SJSA1 (cell line): Measurements from ENCODE around the gene BRSK1. TPM values are rescaled to one million over a fixed set of nuclear protein-coding genes. Genes with fewer than 3 reads are reported as not detected.

Source experiments
- DNase-seq, 2 experiments: peaks; one replicate each; pipeline ENCODE4 v3.0.0-alpha.2; 2015 to 2020; ENCODE audit warnings: low spot score in 2 of 2, low read depth in 1 of 2
- H3K27ac ChIP-seq: fragments of 250-450 bp; sonication (Bioruptor Pico); 2 replicates; pipeline ENCODE4 v1.5.1; 2020; ENCODE audit warnings: mild to moderate bottlenecking, moderate library complexity
- H3K27me3 ChIP-seq: fragments of 250-450 bp; sonication (Bioruptor Pico); replicated peaks from 2 replicates; pipeline ENCODE4 v1.5.1; 2020; ENCODE audit warnings: mild to moderate bottlenecking, moderate library complexity
- H3K36me3 ChIP-seq: fragments of 250-450 bp; sonication (Bioruptor Pico); 2 replicates; pipeline ENCODE4 v1.5.1; 2020; ENCODE audit warnings: mild to moderate bottlenecking
- H3K4me1 ChIP-seq: fragments of 250-450 bp; sonication (Bioruptor Pico); replicated peaks from 2 replicates; pipeline ENCODE4 v1.6.1; 2021; ENCODE audit warnings: mild to moderate bottlenecking
- H3K4me3 ChIP-seq: fragments of 250-450 bp; sonication (Bioruptor Pico); 2 replicates; pipeline ENCODE4 v1.5.1; 2020; ENCODE audit warnings: mild to moderate bottlenecking
- H3K9me3 ChIP-seq: fragments of 250-450 bp; sonication (Bioruptor Pico); replicated peaks from 2 replicates; pipeline ENCODE4 v1.5.1; 2020; ENCODE audit warnings: mild to moderate bottlenecking
- total RNA-seq: library from RNA; depleted of rRNA; stranded (reverse); fragments of >200 nt; shearing (Covaris generic); gene quantifications from 2 replicates; pipeline ENCODE4 v1.2.3, GENCODE V29; 2014

Gene BRSK1
- total RNA-seq, 1 experiment from 2014 or later = 8.5 TPM

DNA sequence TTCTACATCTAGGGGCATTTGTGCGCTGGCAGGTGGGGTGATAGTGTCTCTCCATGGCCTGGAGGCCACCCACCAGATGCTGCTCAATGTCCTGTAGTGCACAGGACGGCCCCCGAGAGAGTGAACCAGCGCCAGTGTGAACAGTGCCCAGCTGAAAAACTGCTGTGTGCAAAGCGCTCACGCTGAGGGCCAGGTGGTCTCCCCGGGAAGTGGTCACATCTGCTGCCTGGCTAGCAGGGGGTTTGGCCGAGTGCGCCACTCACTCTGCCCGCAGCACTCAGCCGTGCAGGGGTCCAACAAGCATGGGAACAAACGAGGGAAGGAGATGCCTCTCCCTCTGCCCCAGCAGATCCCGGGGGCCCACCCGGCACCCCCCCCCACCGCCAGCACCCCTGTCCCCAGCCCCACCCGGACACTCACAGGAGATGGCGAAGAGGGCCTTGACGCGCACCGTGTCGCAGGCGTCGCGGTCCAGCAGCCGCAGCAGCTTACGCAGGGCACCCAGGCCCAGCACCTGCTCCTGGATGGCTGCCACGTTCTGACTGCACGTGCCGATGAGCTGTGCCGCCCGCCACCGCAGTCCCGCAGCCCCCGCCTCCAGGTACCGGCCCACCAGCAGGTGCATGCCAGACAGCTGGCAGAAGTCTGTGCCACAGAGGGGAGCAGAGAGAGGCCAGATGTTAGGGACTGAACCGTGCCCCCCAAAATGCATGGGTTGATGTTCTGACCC lies 9.7 kb upstream of the BRSK1 start:
- Histone ChIP-seq H3K27ac (no peak overlapping the region), H3K9me3 (no peaks in the 10 kb centered on the region), H3K36me3 (peaks cover 21% of the 10 kb centered on the region), H3K4me3 (no peak overlapping the region), H3K4me1 (peaks cover 2% of the 10 kb centered on the region), H3K27me3 (no peaks in the 10 kb centered on the region)
- DNase-seq = no peak

DNA sequence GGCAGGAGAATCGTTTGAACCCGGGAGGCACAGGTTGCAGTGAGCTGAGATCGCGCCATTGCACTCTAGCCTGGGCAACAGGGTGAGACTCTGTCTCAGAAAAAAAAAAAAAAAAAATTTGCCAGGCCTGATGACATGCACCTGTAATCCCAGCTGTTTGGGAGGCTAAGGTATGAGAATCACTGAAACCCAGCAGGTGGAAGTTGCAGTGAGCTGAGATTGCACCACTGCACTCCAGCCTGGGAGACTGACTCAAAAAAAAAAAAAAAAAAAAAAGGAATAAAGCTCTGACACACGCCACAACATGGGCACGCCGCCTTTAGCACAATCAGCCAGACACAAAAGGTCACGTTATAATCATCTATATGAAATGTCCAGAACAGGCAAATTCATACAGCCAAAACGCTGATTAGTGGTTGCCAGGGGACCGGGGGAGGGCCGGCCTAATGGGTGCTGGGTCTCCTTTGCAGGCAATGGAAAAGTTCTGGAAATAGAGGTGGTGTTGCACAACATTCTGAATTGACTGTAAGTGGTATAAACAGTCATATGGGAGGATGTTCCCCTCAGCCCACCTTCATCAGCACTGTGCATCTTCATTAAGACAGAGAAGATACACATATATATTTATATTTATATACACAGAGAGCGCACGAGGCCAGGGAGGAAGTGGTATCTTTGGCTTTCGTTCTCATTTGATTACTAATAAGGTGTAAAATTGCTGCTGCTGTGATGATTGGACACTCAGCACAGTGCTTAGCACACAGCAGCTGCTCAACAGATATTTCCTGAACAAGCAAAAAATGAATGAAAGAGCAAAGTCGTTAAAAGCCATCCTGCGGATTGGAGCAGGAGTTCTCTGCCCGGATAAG lies 7.7 kb upstream of the BRSK1 start:
- Histone ChIP-seq H3K4me3 (no peak overlapping the region), H3K27ac (no peak overlapping the region), H3K36me3 (peaks cover 21% of the 10 kb centered on the region), H3K4me1 (peaks cover 5% of the 10 kb centered on the region), H3K9me3 (no peaks in the 10 kb centered on the region), H3K27me3 (no peaks in the 10 kb centered on the region)
- no peak for DNase-seq

DNA sequence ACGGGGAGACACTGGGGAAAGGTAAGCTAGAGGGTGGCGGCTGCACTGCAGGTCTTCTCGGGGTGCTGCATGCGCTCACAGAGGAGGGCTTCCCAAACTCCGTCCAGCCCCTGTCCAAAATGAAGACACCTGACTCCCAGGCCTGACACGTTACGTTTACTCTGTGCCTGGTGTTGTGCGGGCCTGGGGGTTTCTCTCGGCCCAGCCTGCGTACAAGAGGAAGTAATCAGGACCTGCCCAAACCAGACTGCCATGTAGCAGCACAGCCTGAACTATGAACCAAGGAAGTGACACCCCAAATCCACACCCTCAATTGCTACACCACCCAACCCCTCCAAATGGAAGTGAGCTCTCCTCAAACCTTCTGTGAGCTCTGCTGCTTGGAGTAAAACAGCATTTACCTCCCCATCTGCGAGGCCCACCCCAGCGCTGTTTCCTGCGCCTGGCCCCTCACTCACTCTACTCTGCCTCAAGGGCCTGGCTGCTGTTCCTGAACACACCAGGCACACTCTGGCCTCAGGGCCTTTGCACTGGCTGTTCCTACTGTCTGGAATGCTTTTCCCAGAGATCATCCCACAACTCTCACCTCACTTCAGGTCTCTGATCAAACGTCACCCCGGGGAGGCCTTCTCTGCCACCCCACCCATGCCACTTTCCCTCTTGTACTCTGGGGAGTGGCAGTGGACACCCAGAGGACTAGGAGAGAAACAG lies 6.9 kb upstream of the BRSK1 start:
- DNase-seq = no peak
- peaks cover 18% of the 10 kb centered on the region for H3K36me3 ChIP-seq
- H3K4me1 ChIP-seq = peaks cover 5% of the 10 kb centered on the region

DNA sequence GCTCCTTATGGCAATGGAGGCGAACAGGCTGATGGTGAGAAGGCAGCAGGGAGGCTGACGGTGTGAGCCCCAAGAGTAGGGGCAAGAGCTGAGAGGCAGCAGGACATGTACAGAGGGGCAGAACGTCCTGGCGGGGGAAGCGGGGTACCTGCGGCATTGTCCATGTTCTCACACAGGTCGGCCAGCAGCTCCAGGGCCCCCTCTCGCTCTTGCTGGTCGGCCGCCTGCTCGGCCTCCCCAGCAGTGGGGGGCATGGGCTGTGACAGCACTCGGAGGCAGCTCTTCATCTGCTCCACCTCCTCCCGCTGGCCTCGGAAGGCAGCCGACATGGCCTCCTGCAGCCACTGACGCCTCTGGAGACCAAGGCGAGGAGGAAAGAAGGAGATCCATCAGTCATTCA lies 6.3 kb upstream of the BRSK1 start:
- Histone ChIP-seq H3K27me3 (no peaks in the 10 kb centered on the region), H3K9me3 (no peaks in the 10 kb centered on the region), H3K4me1 (peaks cover 5% of the 10 kb centered on the region), H3K27ac (no peak overlapping the region), H3K36me3 (peaks cover 16% of the 10 kb centered on the region), H3K4me3 (no peak overlapping the region)
- no peak for DNase-seq

More for the DNA sequence above, 6.9 kb upstream of the BRSK1 start:
- Histone ChIP-seq H3K4me3 (no peak overlapping the region), H3K27me3 (no peaks in the 10 kb centered on the region), H3K9me3 (no peaks in the 10 kb centered on the region), H3K27ac (no peak overlapping the region)

DNA sequence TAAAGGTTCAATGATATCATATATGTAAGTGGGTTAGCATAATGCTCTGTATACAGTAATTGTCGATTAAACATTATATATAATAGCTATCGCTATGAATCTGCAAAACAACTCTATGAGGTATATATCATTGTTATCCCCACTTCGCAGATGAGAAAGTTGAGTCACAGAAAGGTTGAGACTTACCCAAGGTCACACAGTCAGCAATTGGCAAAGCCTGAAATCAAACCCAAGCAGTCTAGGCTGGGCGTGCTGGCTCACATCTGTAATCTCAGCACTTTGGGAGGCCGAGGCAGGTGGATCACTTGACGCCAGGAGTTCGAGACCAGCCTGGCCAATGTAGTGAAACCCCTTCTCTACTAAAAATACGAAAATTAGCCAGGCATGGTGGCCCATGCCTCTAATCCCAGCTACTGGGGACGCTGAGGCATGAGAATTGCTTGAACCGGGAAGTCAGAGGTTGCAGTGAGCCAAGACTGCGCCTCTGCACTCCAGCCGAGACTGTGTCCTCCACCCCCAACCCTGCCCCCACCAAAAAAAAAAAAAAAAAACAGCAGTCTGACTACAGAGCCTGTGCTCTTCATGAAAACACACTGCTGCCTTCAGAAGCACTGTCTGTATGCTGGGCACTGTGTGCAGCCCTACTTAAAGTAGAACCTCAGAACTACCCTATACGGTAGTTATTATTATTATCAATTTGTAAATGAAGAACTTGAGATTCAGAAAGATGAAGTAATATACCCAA lies 5.2 kb upstream of the BRSK1 start:
- Histone ChIP-seq H3K9me3 (no peaks in the 10 kb centered on the region), H3K4me1 (peaks cover 7% of the 10 kb centered on the region), H3K36me3 (peaks cover 13% of the 10 kb centered on the region), H3K27ac (no peak overlapping the region), H3K4me3 (no peak overlapping the region), H3K27me3 (no peaks in the 10 kb centered on the region)
- DNase-seq = no peak

DNA sequence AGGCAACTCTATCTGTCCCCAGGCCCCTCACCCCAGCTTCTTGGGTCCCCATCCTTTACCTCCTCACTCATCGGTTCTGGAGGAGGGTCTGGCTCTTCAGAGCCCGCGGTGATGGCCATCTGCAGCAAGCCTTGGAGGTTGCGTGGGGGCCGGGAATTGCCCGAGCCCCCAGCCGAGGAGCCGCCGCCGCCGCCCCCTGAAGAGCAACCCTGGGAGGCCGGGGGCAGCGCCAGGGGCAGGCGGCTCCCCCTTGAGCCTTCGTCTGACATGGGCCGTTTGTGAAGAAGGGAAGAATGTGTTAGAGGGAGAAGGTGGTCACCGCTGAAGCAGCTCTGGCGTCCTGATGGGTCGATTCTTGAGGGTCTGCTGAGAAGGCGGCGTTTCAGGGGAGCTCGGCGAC lies 4.5 kb upstream of the BRSK1 start:
- no peaks in the 10 kb centered on the region for H3K9me3 ChIP-seq
- peaks cover 8% of the 10 kb centered on the region for H3K4me1 ChIP-seq
- H3K27ac ChIP-seq = no peak overlapping the region; the same call in 1 of the 2 replicates
- peak overlapping the region; percentile 67 for H3K4me3 ChIP-seq
- H3K36me3 ChIP-seq = peaks cover 13% of the 10 kb centered on the region
- no peaks in the 10 kb centered on the region for H3K27me3 ChIP-seq
- DNase-seq = no peak

DNA sequence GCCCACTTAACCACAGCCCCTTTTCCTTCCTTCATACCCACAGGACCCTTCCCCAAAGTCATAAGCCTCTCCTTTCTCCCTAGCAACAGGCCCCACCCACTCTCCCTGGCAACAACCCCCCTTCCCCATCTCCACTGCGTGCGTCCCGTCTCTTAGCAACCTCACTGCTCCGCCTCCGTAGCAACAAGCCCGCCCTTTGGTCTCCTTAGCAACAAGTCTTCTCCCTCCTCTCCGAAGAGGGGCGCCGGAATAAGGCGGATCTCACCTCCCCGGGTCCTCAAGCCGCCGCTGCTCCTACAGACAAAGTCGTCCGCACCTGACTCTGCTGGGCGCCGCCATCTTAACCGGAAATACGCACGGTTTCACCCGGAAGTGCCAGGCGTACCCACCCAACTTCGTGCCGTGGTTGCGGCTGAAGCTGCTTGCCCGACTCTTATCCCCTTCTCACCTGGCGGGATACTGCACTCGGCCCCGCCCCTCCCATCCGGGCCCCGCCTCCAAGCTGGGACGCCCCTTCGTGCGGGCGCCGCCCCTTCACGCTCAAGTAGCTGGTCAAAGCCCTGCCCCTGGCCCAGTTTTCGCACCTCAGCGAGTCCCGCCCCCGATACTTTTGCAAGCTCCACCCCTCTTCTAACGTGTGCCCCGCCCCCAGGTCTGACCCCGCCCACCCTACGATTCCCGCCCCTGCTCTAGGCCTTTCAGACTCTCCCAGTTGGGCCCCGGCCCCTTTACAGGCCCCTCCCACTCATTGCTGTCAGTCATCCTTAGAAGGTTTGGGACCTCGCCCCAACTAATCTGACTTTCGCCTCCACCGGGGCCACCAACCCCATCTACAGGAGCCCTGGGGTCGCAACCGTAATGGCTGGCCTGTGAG lies 3.8 kb upstream of the BRSK1 start, which contains the start of gene HSPBP1:
Gene HSPBP1, minus strand, starts transcription at position 341 of the 874 bp plus-strand sequence. CDS start 502 bp downstream, outside the sequence.
- Histone ChIP-seq H3K27me3 (no peaks in the 10 kb centered on the region), H3K4me3 (peak within 1 kb of the TSS; percentile 67), H3K4me1 (peaks cover 8% of the 10 kb centered on the region), H3K27ac (peak within 1 kb of the TSS; percentile 32), H3K9me3 (no peaks in the 10 kb centered on the region), H3K36me3 (peaks cover 11% of the 10 kb centered on the region)
- DNase-seq = peak; percentile 94

DNA sequence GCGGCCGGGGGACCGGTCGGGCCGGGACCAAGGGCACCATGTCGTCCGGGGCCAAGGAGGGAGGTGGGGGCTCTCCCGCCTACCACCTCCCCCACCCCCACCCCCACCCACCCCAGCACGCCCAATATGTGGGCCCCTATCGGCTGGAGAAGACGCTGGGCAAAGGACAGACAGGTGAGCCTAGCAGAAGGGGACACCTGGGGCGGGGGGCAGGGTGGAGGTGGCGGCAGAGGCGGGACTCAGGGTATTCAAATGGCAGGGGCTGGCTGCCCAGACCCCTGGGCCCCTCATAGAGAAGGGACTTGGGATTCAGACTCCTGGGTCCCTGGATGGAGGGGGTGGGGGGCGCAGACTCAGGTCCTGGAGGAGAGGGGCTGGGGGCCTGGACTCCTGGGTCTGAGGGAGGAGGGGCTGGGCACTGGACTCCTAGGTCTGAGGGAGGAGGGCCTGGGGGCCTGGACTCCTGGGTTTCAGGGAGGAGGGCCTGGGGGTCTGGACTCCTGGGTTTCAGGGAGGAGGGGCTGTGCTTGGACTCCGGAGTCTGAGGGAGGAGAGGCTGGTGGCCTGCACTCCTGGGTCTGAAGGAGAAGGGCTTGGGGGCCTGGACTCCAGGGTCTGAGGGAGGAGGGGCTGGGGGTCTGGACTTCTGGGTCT lies 735 bp downstream of the BRSK1 start:
- H3K36me3 ChIP-seq = no peaks in the 10 kb centered on the region
- no peaks in the 10 kb centered on the region for H3K9me3 ChIP-seq
- peak overlapping the region; percentile 41 for H3K4me3 ChIP-seq
- no peaks in the 10 kb centered on the region for H3K27me3 ChIP-seq
- no peak for DNase-seq
- H3K4me1 ChIP-seq = peaks cover 3% of the 10 kb centered on the region
- no peak overlapping the region for H3K27ac ChIP-seq

DNA sequence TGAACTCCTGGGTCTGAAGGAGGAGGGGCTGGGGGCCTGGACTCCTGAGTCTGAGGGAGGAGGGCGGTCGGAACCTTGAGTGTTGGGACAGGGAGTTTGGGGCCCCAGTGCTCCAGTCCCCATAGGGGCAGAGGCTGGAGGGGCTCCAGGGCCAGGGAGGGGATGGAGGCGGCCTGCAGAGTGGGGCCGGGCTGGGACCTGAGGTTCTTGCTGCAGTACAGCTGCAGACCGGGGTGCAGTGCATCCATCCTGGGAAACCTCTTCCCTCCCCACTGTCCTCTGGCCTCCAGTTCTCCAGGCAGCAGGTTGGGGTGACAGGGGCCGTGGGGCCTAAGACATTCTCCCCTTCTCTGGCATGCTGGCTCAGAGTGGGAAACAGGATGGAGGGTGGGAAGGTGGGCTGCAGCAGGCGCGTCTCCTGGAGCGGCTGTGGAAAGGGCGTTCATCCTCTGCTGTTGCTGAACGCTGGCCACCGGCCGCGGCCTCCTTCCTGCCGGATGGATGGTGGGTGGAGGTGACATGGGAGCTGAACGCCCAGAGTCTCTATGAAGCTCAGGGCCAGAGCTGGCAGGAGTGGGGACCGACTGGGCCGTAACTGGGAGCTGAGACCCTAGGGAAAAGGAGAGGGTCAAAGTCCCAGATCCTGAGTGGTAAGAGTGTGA lies 1.6 kb downstream of the BRSK1 start:
- Histone ChIP-seq H3K27me3 (no peaks in the 10 kb centered on the region), H3K9me3 (no peaks in the 10 kb centered on the region), H3K36me3 (no peaks in the 10 kb centered on the region), H3K27ac (no peak overlapping the region), H3K4me1 (peaks cover 3% of the 10 kb centered on the region), H3K4me3 (no peak overlapping the region)
- DNase-seq = no peak

DNA sequence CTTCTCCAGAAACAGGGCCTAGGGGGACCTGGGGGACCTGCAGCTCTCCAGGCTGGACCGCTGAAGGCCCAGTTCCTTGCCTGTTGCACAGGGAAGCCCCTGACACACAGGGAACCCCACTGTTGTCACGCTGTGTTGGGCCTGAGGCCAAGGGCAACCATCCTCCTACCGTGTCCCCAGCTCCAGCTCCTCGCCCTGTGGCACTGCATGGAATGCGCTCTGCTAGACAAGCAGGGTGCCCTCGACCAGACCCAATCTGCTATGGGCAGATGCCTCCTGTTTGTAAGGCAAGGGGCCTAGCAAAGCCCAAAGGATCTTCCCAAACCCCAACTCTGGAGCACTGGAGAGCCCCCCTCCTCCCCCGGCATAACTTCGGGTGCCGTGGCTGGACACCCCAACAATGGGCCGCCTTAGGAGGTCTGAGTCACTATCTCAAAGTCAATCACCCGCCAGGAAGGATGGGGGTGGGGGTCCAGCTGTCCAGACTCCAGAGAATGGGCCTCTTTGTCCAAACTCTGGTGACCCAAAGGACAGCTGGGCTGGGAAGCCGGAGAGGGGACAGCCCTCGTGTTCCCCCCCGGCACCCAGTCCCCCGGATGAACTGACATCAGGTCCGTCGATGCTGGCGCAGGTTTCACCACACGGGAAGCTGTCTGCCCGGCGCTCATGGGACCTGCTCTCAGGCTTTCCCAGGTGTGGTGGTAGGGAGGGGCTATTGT lies 3.7 kb downstream of the BRSK1 start:
- Histone ChIP-seq H3K27ac (no peak overlapping the region), H3K27me3 (no peaks in the 10 kb centered on the region), H3K4me3 (no peak overlapping the region), H3K36me3 (no peaks in the 10 kb centered on the region; the same call in 1 of the 2 replicates), H3K4me1 (peaks cover 3% of the 10 kb centered on the region), H3K9me3 (no peaks in the 10 kb centered on the region)
- no peak for DNase-seq

DNA sequence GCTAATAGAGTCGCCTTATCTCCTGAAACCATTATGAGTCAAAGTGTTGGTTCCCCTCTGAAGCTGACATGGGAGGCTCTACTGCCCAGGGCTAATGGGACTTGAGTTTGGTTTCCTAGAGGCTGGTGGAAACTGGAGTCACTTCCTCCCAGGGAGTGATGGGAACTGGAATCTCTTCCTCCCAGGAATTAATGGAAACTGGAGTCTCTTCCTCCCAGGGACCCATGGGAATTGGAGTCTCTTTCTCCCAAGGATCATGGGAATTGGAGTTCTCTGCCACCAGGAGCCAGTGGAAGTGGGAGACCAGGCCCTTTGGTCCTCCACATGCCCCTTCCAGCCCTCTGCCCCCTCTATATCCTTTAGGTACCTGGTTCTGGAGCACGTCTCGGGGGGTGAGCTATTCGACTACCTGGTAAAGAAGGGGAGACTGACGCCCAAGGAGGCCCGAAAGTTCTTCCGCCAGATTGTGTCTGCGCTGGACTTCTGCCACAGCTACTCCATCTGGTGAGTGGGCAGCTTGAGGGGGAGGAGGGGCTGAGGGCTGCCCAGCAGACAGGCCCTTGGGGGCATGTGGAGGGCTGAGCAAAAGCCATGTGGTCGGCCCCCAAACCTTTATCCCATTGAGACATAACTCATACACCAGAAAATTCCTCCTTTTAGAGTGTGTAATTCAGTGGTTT lies 5.5 kb downstream of the BRSK1 start:
- no peak for DNase-seq
- Histone ChIP-seq H3K9me3 (no peaks in the 10 kb centered on the region), H3K27me3 (no peaks in the 10 kb centered on the region), H3K4me1 (no peaks in the 10 kb centered on the region), H3K27ac (no peak overlapping the region), H3K36me3 (no peaks in the 10 kb centered on the region; the same call in 1 of the 2 replicates), H3K4me3 (no peak overlapping the region)
